GM12878 (cell line): ENCODE data around the gene IL16. TPM values are rescaled to one million over a fixed set of nuclear protein-coding genes. Genes with fewer than 3 reads are reported as not detected.

Experiments
- BMI1 ChIP-seq: fragments of 450-650 bp; IDR thresholded peaks from 2 replicates; pipeline ENCODE4 v1.6.1; 2016; ENCODE audit warnings: mild to moderate bottlenecking, moderate library complexity, borderline replicate concordance
- CEBPZ ChIP-seq: fragments of 150-350 bp; IDR thresholded peaks from 2 replicates; pipeline ENCODE4 v1.6.1; 2016; ENCODE audit warnings: low read depth, low read length
- CREM ChIP-seq: IDR thresholded peaks from 2 replicates; pipeline ENCODE4 v1.6.1; 2014; ENCODE audit warnings: antibody characterized with exemption, low read depth
- CUX1 ChIP-seq: IDR thresholded peaks from 2 replicates; pipeline ENCODE4 v1.6.1; 2012; ENCODE audit warnings: improper control_type of control experiment, low read depth, low read length; ENCODE audit not compliant: insufficient replicate concordance
- HDGF ChIP-seq: fragments of 450-650 bp; IDR thresholded peaks from 2 replicates; pipeline ENCODE4 v1.6.1; 2016; ENCODE audit warnings: antibody characterized with exemption
- IKZF1 ChIP-seq: fragments of 450-650 bp; conservative IDR thresholded peaks from 2 replicates; pipeline ENCODE4 v1.6.1; 2017; ENCODE audit warnings: antibody characterized with exemption, mild to moderate bottlenecking
- JUNB ChIP-seq: IDR thresholded peaks from 2 replicates; pipeline ENCODE4 v1.6.1; 2016; ENCODE audit warnings: antibody characterized with exemption, mild to moderate bottlenecking
- JUND ChIP-seq: IDR thresholded peaks from 2 replicates; pipeline ENCODE4 v1.6.1; 2012; ENCODE audit warnings: low read depth, mild to moderate bottlenecking, low read length, improper control_type of control experiment, moderate library complexity
- MEF2A ChIP-seq: IDR thresholded peaks from 2 replicates; pipeline ENCODE4 v1.6.1; 2011; ENCODE audit warnings: low read depth, mild to moderate bottlenecking, low read length, moderate library complexity; ENCODE audit not compliant: insufficient read depth
- MYC ChIP-seq: IDR thresholded peaks from 2 replicates; pipeline ENCODE4 v1.6.1; 2011; ENCODE audit warnings: mild to moderate bottlenecking, low read length, moderate library complexity, inconsistent platforms; ENCODE audit not compliant: insufficient read depth, insufficient replicate concordance, insufficient read length, severe bottlenecking
- NFYA ChIP-seq: IDR thresholded peaks from 2 replicates; pipeline ENCODE4 v1.6.1; 2011; ENCODE audit warnings: low read depth, mild to moderate bottlenecking, low read length, improper control_type of control experiment, borderline replicate concordance
- PAX8 ChIP-seq: fragments of 450-650 bp; IDR thresholded peaks from 2 replicates; pipeline ENCODE4 v1.6.1; 2017; ENCODE audit warnings: mild to moderate bottlenecking, moderate library complexity
- SPI1 ChIP-seq: IDR thresholded peaks from 2 replicates; pipeline ENCODE4 v1.6.1; 2011; ENCODE audit warnings: low read depth, mild to moderate bottlenecking, low read length, moderate library complexity, borderline replicate concordance; ENCODE audit not compliant: insufficient read depth
- SRF ChIP-seq, 2 experiments: IDR thresholded peaks; 2 replicates each; pipeline ENCODE4 v1.6.1; 2011; ENCODE audit warnings: low read depth in 2 of 2, low read length in 2 of 2, mild to moderate bottlenecking in 1 of 2, moderate library complexity in 1 of 2
- STAT3 ChIP-seq: IDR thresholded peaks from 2 replicates; pipeline ENCODE4 v1.6.1; 2011; ENCODE audit warnings: low read depth, low read length, improper control_type of control experiment
- TBL1XR1 ChIP-seq: IDR thresholded peaks from 2 replicates; pipeline ENCODE4 v1.6.1; 2012; ENCODE audit warnings: low read depth, low read length, improper control_type of control experiment
- ZBED1 ChIP-seq: IDR thresholded peaks from 2 replicates; pipeline ENCODE4 v1.6.1; 2016; ENCODE audit warnings: borderline replicate concordance
- ZNF687 ChIP-seq: fragments of 450-650 bp; IDR thresholded peaks from 2 replicates; pipeline ENCODE4 v1.6.1; 2017; ENCODE audit warnings: mild to moderate bottlenecking, moderate library complexity
- polyA plus RNA-seq, 11 experiments: library from polyadenylated mRNA; depleted of rRNA in 4 of 11; unstranded in 6 of 11; stranded (reverse) in 5 of 11; fragments of >200 nt; fragmentation: Nextera tagmentation in 4 of 11; fragmentation: Illumina TruSeq in 1 of 11; extraction: Ambion mirVana in 4 of 11; extraction: Trizol in 1 of 11; gene quantifications; 1 replicate in 1 of 11; 2 replicates in 10 of 11; pipeline versions ENCODE4 v1.2.1 to v1.2.3, GENCODE V29; 2011 to 2016; ENCODE audit warnings: inconsistent platforms in 2 of 11, missing spikeins in 2 of 11, low read depth in 1 of 11
- total RNA-seq, 4 experiments: library from RNA; depleted of rRNA in 3 of 4; stranded (reverse); fragments of >200 nt in 3 of 4; fragmentation: Illumina TruSeq in 1 of 4; extraction: Trizol in 1 of 4; gene quantifications; 2 replicates each; pipeline versions ENCODE4 v1.2.1 to v1.2.3, GENCODE V29; 2013 to 2021

IL16 gene
- total and polyA plus RNA-seq, 10 of the 15 experiments (the other 5 are each of a cell fraction or from before 2014, with no cell fraction given) = 21.7 to 206 (median 44.5) TPM

- TF ChIP-seq CUX1 (no peak), NFYA (no peak), JUNB (peak; percentile 98), ZBED1 (peak; percentile 73; the same call in 1 of the 2 replicates), SPI1 (peak; percentile 99), IKZF1 (peak; percentile 99), BMI1 (peak; percentile 69), MEF2A (peak; percentile 82), HDGF (0 out of 2 replicates have a peak, but pooled peaks have one; percentile 42), PAX8 (no peak), CREM (peak; percentile 94), TBL1XR1 (peak; percentile 92), ZNF687 (peak; percentile 82; the same call in 1 of the 2 replicates), MYC (no peak), CEBPZ (no peak), SRF (IDR thresholded peaks at IDR 0.05; ENCODE audit: low read depth in 2 of 2, low read length in 2 of 2) (peak in 1 of 2 experiments; percentile 79; a peak in 2 of 4 replicates), JUND (peak; percentile 97), STAT3 (0 out of 2 replicates have a peak, but pooled peaks have one; percentile 11)
Measured at GRCh38 chr15:81301815-81302399, 105.2 kb downstream of the IL16 start (continued).
